ENCODE data around the gene PRUNE1.
A peak's percentile ranks its signal among the peaks of the same experiment; 100 is the strongest.

Gene PRUNE1

DNA sequence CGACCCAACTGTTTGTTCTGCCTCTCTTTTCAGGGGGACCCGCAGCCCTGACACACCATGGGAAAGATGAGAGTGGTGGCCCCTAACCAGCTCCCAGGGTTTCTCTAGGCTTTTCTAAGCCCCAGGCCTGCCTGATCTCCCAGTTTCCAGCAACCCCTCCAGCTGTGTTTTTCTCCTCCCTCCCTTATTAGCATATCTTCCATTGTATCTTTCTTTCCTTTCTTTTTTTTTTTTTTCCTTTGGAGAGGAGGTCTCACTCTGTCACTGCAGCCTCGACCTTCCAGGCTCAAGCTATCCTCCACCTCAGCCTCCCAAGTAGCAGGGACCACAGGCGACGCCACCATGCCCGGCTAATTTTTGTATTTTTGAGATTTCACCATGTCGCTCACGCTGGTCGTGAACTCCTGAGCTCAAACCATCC is 31.8 kb upstream of the PRUNE1 start:
- Mint-ChIP-seq H3K9me3 (no peaks in the 10 kb centered on the region), H3K36me3 (ENCODE audit: low read depth) (no peaks in the 10 kb centered on the region), H3K27me3 (ENCODE audit: low read depth) (peaks cover 7% of the 10 kb centered on the region), H3K4me3 (peak overlapping the region; percentile 63 to 81 (median 75)), H3K27ac (peak overlapping the region; percentile 55 to 86 (median 69)), H3K4me1 (peaks cover 38% of the 10 kb centered on the region)
- TF ChIP-seq, protein P1, sequence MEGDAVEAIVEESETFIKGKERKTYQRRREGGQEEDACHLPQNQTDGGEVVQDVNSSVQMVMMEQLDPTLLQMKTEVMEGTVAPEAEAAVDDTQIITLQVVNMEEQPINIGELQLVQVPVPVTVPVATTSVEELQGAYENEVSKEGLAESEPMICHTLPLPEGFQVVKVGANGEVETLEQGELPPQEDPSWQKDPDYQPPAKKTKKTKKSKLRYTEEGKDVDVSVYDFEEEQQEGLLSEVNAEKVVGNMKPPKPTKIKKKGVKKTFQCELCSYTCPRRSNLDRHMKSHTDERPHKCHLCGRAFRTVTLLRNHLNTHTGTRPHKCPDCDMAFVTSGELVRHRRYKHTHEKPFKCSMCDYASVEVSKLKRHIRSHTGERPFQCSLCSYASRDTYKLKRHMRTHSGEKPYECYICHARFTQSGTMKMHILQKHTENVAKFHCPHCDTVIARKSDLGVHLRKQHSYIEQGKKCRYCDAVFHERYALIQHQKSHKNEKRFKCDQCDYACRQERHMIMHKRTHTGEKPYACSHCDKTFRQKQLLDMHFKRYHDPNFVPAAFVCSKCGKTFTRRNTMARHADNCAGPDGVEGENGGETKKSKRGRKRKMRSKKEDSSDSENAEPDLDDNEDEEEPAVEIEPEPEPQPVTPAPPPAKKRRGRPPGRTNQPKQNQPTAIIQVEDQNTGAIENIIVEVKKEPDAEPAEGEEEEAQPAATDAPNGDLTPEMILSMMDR (IDR thresholded peaks at IDR 0.05; ENCODE audit: unreplicated experiment in 3 of 3) = no peak

DNA sequence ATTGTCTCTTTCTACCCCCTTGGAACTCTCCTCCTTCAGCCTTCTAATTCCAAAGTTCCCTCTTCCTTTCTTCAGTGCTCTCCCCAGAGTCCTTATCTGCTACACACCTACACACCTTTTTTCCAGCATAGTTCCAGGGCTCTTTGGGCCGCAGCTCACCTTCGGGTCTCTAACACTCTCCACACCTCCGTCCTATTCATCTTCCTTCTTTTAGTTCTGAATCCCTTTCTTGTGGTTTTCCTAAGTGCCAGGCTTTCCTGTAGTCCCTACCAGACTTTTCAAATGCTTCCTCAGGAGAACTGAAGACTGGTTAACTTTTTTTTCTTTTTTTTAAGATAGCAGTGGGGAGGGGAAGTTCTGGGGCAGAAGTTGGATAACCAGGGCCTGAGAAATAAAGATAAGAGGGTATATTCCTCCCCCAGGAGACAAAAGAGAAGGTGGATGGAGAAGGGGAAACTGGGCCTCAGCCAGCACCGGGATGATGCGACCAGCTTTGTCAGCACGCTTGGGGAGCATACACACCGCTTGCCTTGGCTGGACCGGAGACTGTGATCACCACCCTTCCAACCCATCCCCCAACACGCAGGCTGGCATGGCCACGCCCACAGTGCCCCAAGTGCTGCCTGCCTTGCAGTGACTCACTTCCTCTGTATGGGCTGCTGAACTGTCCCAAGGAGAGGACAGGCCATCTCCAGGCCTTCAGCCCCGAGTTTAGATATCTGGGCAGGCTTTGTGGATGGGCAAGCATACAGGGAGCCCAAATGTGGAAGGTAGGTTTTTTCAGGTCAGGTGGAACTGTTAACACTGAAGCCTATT is 31.2 kb upstream of the PRUNE1 start:
- TF ChIP-seq, protein P1 (IDR thresholded peaks at IDR 0.05; ENCODE audit: unreplicated experiment in 3 of 3) = no peak
- peaks cover 7% of the 10 kb centered on the region for H3K27me3 Mint-ChIP-seq (ENCODE audit: low read depth)
- peak overlapping the region; percentile 69 to 86 (median 71) for H3K27ac Mint-ChIP-seq
- no peaks in the 10 kb centered on the region for H3K9me3 Mint-ChIP-seq
- peaks cover 38% of the 10 kb centered on the region for H3K4me1 Mint-ChIP-seq
- no peaks in the 10 kb centered on the region for H3K36me3 Mint-ChIP-seq (ENCODE audit: low read depth)
- H3K4me3 Mint-ChIP-seq = peak overlapping the region; percentile 63 to 81 (median 75)

DNA sequence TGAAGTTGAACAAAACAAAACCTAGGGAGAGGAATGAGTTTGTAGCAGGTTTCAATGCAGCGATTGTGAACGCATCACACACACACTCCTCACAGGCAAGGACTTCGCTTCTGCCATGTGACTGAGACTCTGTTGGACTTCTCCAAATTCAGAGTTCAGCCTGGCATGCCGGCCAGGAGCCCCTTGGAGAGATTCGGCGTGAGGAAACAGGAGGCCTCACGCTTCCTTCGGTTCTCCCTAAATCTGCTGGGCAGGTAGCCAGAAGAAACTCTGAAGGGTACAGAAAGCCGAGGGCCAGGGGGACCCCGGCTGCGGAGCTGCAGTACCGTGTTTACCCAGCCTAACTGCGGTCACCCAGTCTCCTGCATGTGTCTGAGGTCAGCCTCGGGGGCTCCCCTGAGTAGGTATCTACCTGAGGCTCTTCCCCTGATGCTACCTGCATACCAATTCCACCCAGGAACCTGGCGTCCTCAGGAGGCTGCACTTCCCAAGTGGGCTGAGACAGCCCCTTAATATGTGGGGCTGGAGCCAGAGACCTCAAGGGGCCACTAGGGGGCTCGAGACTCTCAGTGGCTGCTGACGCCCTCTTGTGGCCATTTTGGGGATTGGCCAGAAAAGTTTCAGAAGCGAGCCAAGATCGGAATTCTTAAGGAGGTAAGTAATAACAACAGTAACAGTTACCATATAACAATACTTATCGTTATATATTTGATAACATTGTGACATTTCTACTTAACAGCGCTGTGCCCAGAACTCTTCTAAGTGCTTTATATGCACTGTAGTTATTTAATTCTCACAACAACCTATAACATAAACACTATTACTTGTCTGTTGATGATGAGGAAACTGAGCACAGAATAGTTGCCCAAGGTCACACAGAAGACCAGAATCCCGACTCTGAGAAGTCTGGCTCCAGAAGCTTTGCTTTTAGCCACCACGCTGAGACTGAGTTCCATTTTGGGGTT is 28.9 kb upstream of the PRUNE1 start:
- Mint-ChIP-seq H3K36me3 (ENCODE audit: low read depth) (no peaks in the 10 kb centered on the region), H3K27ac (peak overlapping the region in 2 of 3 experiments; percentile 43 to 62), H3K4me1 (peaks cover 25% of the 10 kb centered on the region), H3K4me3 (peak overlapping the region; percentile 29 to 56 (median 52)), H3K9me3 (no peaks in the 10 kb centered on the region), H3K27me3 (ENCODE audit: low read depth) (peaks cover 12% of the 10 kb centered on the region)
- TF ChIP-seq, protein P1 (IDR thresholded peaks at IDR 0.05; ENCODE audit: unreplicated experiment in 3 of 3) = peak; percentile 100

DNA sequence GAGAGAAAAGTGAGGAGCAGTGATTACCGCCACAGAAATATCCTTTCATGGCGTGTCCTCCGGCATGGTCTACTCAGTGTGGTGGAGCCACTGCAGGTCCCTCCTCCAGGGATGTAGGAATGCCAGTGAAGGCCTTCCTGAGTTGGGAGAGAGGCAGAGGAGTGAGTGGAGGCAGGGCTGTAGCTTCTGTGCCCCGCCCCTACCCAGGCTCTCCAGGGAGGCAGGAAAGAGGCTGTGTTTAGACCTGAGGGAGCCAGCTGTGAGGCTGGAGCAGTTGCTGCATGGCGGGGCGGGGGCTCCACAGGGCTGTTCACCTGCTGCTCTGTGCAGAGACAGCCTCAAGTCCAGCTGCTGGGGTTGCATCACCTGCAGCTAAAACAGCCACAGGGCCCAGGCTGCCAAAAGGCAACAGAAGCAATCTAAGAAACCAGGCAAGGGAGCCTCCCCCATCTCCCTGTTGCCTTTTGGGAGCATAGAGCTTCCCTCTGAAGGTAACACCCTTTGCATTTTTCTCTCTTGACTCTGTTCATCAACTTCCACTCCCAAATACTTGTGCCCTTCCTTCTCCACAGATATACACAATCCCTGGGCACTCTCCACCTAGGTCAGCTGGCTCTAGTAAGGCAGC is 27.0 kb upstream of the PRUNE1 start:
- Mint-ChIP-seq H3K4me1 (peaks cover 25% of the 10 kb centered on the region), H3K27ac (peak overlapping the region in 2 of 3 experiments; percentile 60 to 88), H3K4me3 (no peak overlapping the region), H3K36me3 (ENCODE audit: low read depth) (no peaks in the 10 kb centered on the region), H3K27me3 (ENCODE audit: low read depth) (peaks cover 12% of the 10 kb centered on the region), H3K9me3 (no peaks in the 10 kb centered on the region)
- TF ChIP-seq, protein P1 (IDR thresholded peaks at IDR 0.05; ENCODE audit: unreplicated experiment in 3 of 3) = no peak

DNA sequence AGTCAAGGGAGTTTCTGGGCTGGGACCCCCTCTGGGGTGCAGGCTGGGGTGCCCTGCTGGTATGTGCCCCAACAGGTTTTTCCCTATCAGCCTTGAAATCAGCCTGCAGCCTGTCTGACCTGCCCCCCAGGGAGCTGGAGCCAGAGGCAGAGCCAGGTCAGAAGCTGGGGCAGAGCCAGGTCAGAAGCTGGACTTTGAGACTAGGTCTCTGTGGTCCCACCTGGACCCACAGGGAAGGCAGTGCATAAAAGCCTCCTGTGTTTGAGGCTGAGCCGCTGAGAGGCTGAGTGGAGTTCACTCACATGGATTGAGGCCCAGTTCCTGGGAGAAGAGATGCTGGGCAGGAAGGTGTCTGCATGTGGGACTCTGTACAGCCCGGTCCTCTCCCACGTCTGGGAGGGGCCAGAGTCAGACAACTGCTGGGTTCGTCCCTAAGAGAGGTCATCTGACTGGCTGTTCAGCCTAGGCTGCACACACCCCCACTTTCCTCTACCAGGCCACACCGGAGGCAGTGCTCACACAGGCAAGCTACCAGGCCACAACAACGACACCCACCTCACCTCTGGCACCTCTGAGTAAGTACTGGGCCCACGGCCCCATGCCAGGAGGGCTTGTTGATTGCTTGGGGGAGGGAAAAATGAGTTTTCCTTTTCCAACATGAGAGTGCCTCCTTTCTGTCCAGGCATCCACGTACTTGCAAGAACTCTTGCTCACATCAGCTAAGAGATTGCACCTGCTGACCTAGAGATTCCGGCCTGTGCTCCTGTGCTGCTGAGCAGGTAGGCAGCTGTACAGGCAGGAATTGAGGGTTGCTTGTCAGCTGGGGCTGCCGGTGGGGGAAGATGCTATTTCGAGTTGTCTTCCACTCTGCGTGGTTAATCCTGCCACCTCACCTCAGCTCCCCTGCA is 26.2 kb upstream of the PRUNE1 start, which contains the start of gene ANXA9:
TSS of gene ANXA9 (plus strand) at position 488 of the 908 bp plus-strand sequence. CDS start 814 bp downstream, outside the sequence.
- Mint-ChIP-seq H3K4me1 (peaks cover 20% of the 10 kb centered on the region), H3K9me3 (no peaks in the 10 kb centered on the region), H3K27ac (peak within 1 kb of the TSS in 2 of 3 experiments; percentile 60 to 88), H3K27me3 (ENCODE audit: low read depth) (peaks cover 12% of the 10 kb centered on the region), H3K36me3 (ENCODE audit: low read depth) (no peaks in the 10 kb centered on the region), H3K4me3 (no peak within 1 kb of the TSS)
- TF ChIP-seq, protein P1 (IDR thresholded peaks at IDR 0.05; ENCODE audit: unreplicated experiment in 3 of 3) = no peak

Measured in nephron (organoid).